GM12874 (cell line): Measurements from ENCODE around the gene CTNND2.

Experiments used
- CTCF ChIP-seq: IDR thresholded peaks from 2 replicates; pipeline ENCODE4 v1.5.1; 2011; ENCODE audit warnings: low read depth, mild to moderate bottlenecking, control low read depth, low read length, moderate library complexity; ENCODE audit not compliant: insufficient read depth

The CTNND2 gene

GRCh38 chr5:11281842-11282241, 622.4 kb downstream of the CTNND2 start:
- no peak for TF ChIP-seq CTCF

GRCh38 chr5:11277323-11277722, 626.9 kb downstream of the CTNND2 start:
- no peak for TF ChIP-seq CTCF

- TF ChIP-seq CTCF = no peak
These were observed 630.9 kb downstream of the CTNND2 start for GRCh38 chr5:11273180-11273903.

- TF ChIP-seq CTCF = no peak
These were observed 634.7 kb downstream of the CTNND2 start for GRCh38 chr5:11269515-11269914.

- no peak for TF ChIP-seq CTCF
These were observed 635.4 kb downstream of the CTNND2 start for GRCh38 chr5:11268891-11269290.

GRCh38 chr5:11266331-11266730, 637.9 kb downstream of the CTNND2 start:
- TF ChIP-seq CTCF = no peak

GRCh38 chr5:11261241-11261640, 643.0 kb downstream of the CTNND2 start:
- no peak for TF ChIP-seq CTCF
